Vagina (tissue), 2 donors: ENCODE measurements around the gene STEAP3.
"Not testable (repeated sequence)": the region's sequence is repeated elsewhere in the genome, so short reads cannot be mapped to it uniquely, and the experiment has no call there.

Experiments
- POLR2AphosphoS5 ChIP-seq, 2 donors: sonication (generic); formaldehyde crosslinking; IDR thresholded peaks; one replicate each; pipeline ENCODE4 v1.9.0; 2017; ENCODE audit warnings: antibody characterized with exemption in 2 of 2, mild to moderate bottlenecking in 2 of 2, low read depth in 1 of 2; ENCODE audit not compliant: insufficient read depth in 1 of 2
- TF ChIP-seq, protein P1 (sequence below), 3 experiments: fragments of 450-650 bp in 2 of 3; fragments of 200-600 bp in 1 of 3; sonication (generic) in 1 of 3; IDR thresholded peaks; one replicate each; pipeline ENCODE4 v1.5.1; 2017 to 2019; ENCODE audit warnings: antibody characterized with exemption in 3 of 3, mild to moderate bottlenecking in 2 of 3, moderate library complexity in 2 of 3

DNA sequence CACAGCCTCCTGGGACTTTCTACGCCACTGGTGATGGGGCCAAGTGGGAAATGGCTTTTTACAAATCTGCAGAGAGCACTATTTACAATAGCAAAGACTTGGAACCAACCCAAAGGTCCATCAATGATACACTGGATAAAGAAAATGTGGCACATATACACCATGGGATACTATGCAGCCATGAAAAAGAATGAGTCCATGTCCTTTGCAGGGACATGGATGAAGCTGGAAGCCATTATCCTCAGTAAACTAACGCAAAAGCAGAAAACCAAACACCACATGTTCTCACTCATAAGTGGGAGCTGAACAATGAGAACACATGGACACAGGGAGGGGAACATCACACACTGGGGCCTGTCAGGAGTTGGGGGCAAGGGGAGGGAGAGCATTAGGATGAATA, 54.8 kb downstream of the STEAP3 start:
- TF ChIP-seq POLR2AphosphoS5 (IDR thresholded peaks at IDR 0.05; ENCODE audit: insufficient read depth in 1 of 2, low read depth in 1 of 2), result not testable (repeated sequence)
- TF ChIP-seq, protein P1, sequence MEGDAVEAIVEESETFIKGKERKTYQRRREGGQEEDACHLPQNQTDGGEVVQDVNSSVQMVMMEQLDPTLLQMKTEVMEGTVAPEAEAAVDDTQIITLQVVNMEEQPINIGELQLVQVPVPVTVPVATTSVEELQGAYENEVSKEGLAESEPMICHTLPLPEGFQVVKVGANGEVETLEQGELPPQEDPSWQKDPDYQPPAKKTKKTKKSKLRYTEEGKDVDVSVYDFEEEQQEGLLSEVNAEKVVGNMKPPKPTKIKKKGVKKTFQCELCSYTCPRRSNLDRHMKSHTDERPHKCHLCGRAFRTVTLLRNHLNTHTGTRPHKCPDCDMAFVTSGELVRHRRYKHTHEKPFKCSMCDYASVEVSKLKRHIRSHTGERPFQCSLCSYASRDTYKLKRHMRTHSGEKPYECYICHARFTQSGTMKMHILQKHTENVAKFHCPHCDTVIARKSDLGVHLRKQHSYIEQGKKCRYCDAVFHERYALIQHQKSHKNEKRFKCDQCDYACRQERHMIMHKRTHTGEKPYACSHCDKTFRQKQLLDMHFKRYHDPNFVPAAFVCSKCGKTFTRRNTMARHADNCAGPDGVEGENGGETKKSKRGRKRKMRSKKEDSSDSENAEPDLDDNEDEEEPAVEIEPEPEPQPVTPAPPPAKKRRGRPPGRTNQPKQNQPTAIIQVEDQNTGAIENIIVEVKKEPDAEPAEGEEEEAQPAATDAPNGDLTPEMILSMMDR (IDR thresholded peaks at IDR 0.05), result not testable (repeated sequence)
